ENCODE data around the gene OPTN. TPM values are rescaled to one million over a fixed set of nuclear protein-coding genes. Genes with fewer than 3 reads are reported as not detected.

The OPTN gene
- total and polyA plus RNA-seq, 2 of the 8 experiments (the other 6 are each of a cell fraction or from before 2014, with no cell fraction given), result 4.8 to 20.1 TPM

DNA sequence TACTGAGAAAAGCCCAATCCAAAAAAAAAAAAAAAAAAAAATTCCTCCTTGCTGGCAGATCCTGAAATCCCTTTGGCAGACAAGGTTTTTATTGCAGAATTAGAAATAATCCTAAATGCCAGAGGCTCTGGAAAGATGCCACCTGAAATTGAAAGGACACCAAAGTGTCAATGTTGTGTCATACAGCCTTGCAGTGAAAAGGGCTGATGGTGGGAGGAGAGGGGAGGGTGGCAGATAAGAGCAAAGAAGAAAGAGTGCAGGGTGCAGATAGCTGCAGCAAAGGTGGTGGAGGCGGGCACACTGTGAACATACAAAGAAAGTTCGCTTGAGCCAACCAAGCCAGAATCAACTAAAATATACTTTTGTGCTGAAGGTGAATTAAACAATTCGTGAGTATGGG lies 8.2 kb upstream of the OPTN start:
- Histone ChIP-seq H3K9ac (replicated peaks in 1 of 4; ENCODE audit: extremely low read depth in 1 of 4, low read depth in 3 of 4, low read length in 3 of 4) (no peak overlapping the region), H4K8ac (ENCODE audit: extremely low read depth, insufficient read depth, low read length) (no peak overlapping the region), H3K4ac (replicated peaks; ENCODE audit: insufficient read length, low read depth, low read length) (no peak overlapping the region), H3K27ac (ENCODE audit: low read depth, low read length) (no peak overlapping the region), H3K14ac (ENCODE audit: insufficient read length) (no peak overlapping the region), H3K4me3 (ENCODE audit: extremely low read depth in 1 of 4, insufficient read depth in 2 of 4, low read depth in 3 of 4, low read length in 4 of 4) (no peak overlapping the region), H2BK5ac (ENCODE audit: low read depth, low read length) (no peak overlapping the region), H3K79me2 (ENCODE audit: control insufficient read depth in 1 of 2, insufficient read depth in 2 of 2, low read length in 2 of 2) (no peaks in the 10 kb centered on the region), H3K23me2 (ENCODE audit: low read depth, low read length) (no peaks in the 10 kb centered on the region), H2AK5ac (ENCODE audit: low read depth, low read length) (no peak overlapping the region), H3K9me3 (ENCODE audit: insufficient read depth in 2 of 2, low read depth in 1 of 2, low read length in 1 of 2) (no peaks in the 10 kb centered on the region), H3K36me3 (ENCODE audit: control insufficient read depth in 2 of 4, insufficient read depth in 4 of 4, low read length in 3 of 4) (no peaks in the 10 kb centered on the region), H3K18ac (ENCODE audit: extremely low read depth, low read length) (no peak overlapping the region), H3K56ac (replicated peaks; ENCODE audit: insufficient read length, low read depth, low read length) (no peak overlapping the region), H2BK15ac (ENCODE audit: low read length) (no peak overlapping the region), H2BK120ac (replicated peaks; ENCODE audit: low read depth, low read length) (no peak overlapping the region), H2BK12ac (ENCODE audit: low read depth, low read length) (no peak overlapping the region), H3K27me3 (replicated peaks in 1 of 4; ENCODE audit: control insufficient read depth in 3 of 4, extremely low read depth in 1 of 4, insufficient read depth in 3 of 4, low read length in 3 of 4) (no peaks in the 10 kb centered on the region), H3K4me1 (replicated peaks in 1 of 4; ENCODE audit: control insufficient read depth in 3 of 4, insufficient read depth in 4 of 4, low read length in 3 of 4) (no peaks in the 10 kb centered on the region), H2AFZ (ENCODE audit: low read length) (no peak overlapping the region), H3K23ac (ENCODE audit: insufficient read length) (no peak overlapping the region), H3K4me2 (ENCODE audit: insufficient read depth in 1 of 2, low read depth in 2 of 2, low read length in 2 of 2) (no peak overlapping the region), H4K5ac (ENCODE audit: insufficient read length, low read depth, low read length) (no peak overlapping the region), H3K79me1 (ENCODE audit: low read depth, low read length) (no peaks in the 10 kb centered on the region), H4K20me1 (replicated peaks in 1 of 2; ENCODE audit: control insufficient read depth in 1 of 2, insufficient read depth in 2 of 2, low read length in 2 of 2) (no peaks in the 10 kb centered on the region), H4K91ac (replicated peaks; ENCODE audit: insufficient read length, low read length) (no peak overlapping the region), H2BK20ac (ENCODE audit: low read length) (no peak overlapping the region)
- WGBS, 2 experiments (ENCODE audit: extremely low coverage in 1 of 2, insufficient coverage in 1 of 2, insufficient read length in 1 of 2, insufficient replicate concordance in 2 of 2, low coverage in 1 of 2, low lambda C conversion rate in 2 of 2, missing lambda C conversion rate in 1 of 2), result 72% methylated on average over 3 of the region's 3 CpGs; no CpG with 5 or more reads in 1 of the 2 experiments
- CTCF ChIA-PET (ENCODE audit: partially characterized antibody), result interaction anchor here (0.6 to 3.0 kb wide), 3 partner anchors 8 to 1539 kb away, joined by 3 to 13 read pairs (median 4); partner anchors contain the start of gene OPTN
- FAIRE-seq, result no peak
- POLR2A ChIA-PET (ENCODE audit: partially characterized antibody), result no interaction called here
- DNase-seq (ENCODE audit: low read depth in 1 of 2, low spot score in 2 of 2), result no peak
- TF ChIP-seq BRCA1 (IDR thresholded peaks at IDR 0.05; ENCODE audit: low read depth, low read length) (no peak), SRF (IDR thresholded peaks at IDR 0.05; ENCODE audit: low read depth, low read length) (no peak)

All from H1 (cell line).